ENCODE data around the gene RGS5. TPM values are rescaled to one million over a fixed set of nuclear protein-coding genes. Genes with fewer than 3 reads are reported as not detected.

Gene RGS5
- polyA plus RNA-seq, 1 donor from 2014 or later: 4.4 TPM

DNA sequence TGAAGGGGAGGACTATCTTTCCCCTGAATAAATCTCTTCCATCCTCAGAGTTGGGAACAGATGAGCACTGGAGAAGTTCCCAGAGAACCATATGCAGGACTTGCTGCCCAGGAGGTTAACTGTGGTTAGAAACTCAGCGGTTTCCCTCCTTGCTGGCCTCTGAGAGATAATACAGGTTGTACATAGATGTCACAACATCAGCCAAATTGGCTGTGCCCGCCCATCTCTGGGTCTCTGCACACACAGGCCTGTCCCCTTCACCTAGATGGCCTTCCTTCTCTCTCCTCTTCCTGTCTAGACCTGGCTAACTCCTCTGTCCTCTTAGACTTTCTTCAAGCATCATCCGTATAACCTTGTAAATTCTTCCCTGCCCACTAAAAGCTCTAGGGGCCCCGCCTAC, 5.7 kb downstream of the RGS5 start:
- Mint-ChIP-seq H3K36me3 (no peaks in the 10 kb centered on the region), H3K9me3 (no peaks in the 10 kb centered on the region), H3K27ac (no peak overlapping the region), H3K27me3 (peaks cover 6% of the 10 kb centered on the region), H3K4me1 (no peaks in the 10 kb centered on the region), H3K4me3 (no peak overlapping the region)

DNA sequence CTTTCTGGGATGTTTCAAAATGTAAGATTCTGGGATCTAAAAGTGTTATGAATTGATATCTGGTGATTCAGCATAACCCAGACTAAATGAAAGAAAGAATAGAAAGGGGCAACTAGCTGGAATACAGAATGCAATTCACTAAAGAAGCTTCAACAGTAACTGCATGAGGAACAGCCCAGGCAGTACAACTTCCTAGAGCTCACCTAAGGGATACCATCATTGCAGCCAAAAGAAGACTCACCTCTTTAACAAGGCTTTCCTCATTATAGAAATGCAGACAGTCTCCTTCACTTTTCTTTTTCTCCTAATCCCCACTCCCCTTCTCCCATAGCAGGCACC, 6.3 kb downstream of the RGS5 start:
- Mint-ChIP-seq H3K9me3 (no peaks in the 10 kb centered on the region), H3K27me3 (peaks cover 6% of the 10 kb centered on the region), H3K4me1 (no peaks in the 10 kb centered on the region), H3K36me3 (no peaks in the 10 kb centered on the region), H3K4me3 (no peak overlapping the region), H3K27ac (no peak overlapping the region)

DNA sequence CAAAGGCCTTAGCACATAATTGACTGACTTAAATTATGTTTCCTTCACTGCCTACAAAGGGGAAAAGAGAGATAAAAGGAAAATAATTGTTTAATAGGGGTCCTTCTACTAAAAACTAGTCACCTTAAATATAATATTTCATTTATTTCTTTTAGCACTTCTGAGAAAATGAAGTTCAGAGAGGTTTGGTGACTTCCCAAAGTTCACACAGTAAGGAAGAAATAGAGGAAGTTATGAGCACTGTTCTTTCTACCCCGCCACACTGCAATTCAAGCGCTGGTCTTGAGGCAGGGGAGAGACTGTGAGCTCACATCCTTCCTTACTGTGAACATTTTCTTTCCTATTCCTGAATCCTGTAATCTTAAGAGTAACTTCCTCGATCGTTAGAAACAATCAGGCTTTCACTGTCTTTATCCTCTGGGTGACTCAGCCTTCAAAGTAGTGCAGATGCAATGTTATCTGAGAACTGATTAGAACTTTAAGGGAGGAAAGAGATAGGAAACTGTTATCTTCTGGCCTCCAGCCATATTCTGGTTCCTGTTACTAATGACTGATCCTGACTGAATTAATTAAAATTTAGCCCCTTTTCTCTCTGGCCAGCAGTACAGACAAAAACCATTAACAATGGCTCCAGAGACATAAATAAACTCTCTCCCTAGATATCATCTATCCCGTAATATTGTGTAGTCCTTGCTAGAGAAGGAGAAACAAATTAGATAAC, 6.8 kb downstream of the RGS5 start:
- Mint-ChIP-seq H3K9me3 (no peaks in the 10 kb centered on the region), H3K4me1 (no peaks in the 10 kb centered on the region), H3K4me3 (no peak overlapping the region), H3K27me3 (peaks cover 6% of the 10 kb centered on the region), H3K27ac (no peak overlapping the region), H3K36me3 (no peaks in the 10 kb centered on the region)

DNA sequence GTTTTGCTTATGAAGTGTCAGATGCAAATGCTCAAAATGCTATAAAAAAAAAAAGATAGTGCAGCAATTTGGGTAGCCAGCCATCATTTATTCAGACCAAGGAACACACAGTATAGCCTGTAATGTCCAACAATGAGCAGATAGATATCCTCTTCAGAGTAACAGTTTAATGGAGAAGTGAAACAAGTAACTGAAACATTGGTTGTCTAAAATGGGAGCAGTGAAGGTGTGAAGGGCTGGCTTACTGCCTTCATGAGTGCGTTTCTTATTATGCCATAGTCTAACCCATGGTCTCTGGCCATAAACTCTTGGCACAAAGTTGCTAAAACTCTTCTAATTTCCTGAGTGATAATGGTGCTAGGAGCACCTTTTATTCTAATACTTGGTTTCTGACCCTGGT, 11.4 kb downstream of the RGS5 start:
- H3K4me3 Mint-ChIP-seq: no peak overlapping the region

DNA sequence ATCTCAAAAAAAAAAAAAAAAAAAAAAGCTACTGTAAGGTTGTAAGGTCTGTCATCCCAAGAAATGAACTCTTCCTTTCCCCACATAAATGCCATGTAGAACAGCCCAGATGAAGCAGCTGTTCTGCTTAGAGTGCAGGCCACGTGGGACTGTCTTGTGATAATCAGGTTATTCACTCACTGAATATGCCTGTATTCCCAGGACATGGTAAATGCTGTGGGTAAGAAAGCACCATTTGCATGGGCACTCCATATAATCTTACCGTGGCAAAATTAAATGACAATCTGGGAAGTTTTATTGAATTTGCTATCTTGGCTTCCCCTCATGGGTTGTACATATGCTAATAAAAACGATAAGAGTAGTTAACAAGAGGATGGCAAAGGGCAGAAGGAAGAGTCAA, 13.8 kb downstream of the RGS5 start:
- Mint-ChIP-seq H3K27me3 (no peaks in the 10 kb centered on the region), H3K36me3 (no peaks in the 10 kb centered on the region), H3K27ac (no peak overlapping the region), H3K4me1 (no peaks in the 10 kb centered on the region), H3K9me3 (no peaks in the 10 kb centered on the region), H3K4me3 (no peak overlapping the region)

More for the DNA sequence above, 11.4 kb downstream of the RGS5 start:
- H3K27ac Mint-ChIP-seq: no peak overlapping the region
- H3K9me3 Mint-ChIP-seq: no peaks in the 10 kb centered on the region
- no peaks in the 10 kb centered on the region for H3K27me3 Mint-ChIP-seq
- H3K36me3 Mint-ChIP-seq: no peaks in the 10 kb centered on the region
- H3K4me1 Mint-ChIP-seq: no peaks in the 10 kb centered on the region

DNA sequence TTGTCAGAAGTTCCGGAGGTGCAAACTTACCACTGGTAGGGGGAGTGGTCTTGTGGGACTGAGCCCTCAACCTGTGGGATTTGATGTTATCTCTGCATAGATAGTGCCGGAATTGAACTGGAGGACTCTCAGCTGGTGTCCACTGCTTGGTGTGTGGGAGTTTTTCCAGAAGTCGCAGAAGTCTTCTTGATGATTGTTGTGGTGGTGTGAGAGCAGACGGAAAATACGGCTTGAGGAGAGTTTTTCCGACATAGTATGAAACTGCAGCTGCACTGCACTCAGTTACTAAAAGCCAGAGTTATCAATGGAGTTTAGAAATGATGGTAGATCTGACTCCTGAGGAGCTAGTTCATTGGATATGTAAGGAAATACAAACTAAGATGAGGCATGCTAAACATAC, 14.9 kb downstream of the RGS5 start:
- H3K27me3 Mint-ChIP-seq: no peaks in the 10 kb centered on the region
- H3K36me3 Mint-ChIP-seq: no peaks in the 10 kb centered on the region
- no peaks in the 10 kb centered on the region for H3K4me1 Mint-ChIP-seq
- H3K27ac Mint-ChIP-seq: no peak overlapping the region
- no peaks in the 10 kb centered on the region for H3K9me3 Mint-ChIP-seq
- no peak overlapping the region for H3K4me3 Mint-ChIP-seq

DNA sequence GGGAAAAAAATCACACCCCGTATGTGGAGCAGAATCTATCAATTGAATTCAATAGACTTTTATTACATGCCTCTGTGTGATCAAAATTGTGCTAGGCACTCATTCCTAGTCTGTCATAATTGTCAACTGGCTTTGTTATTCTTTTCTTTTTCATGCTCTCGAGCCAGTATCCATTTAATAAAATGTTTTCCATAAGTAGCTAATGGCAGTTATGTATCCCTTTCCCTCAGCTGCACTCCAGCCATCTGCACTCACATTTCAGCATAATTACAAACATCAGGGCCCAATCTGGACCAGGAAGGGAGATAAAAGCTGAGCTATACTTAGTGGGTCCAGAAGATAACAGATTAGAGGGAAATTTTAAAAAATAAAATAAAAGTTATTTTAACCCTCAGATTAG, 15.9 kb downstream of the RGS5 start:
- H3K9me3 Mint-ChIP-seq: no peaks in the 10 kb centered on the region
- no peak overlapping the region for H3K4me3 Mint-ChIP-seq
- H3K36me3 Mint-ChIP-seq: no peaks in the 10 kb centered on the region
- H3K4me1 Mint-ChIP-seq: no peaks in the 10 kb centered on the region
- H3K27ac Mint-ChIP-seq: no peak overlapping the region
- no peaks in the 10 kb centered on the region for H3K27me3 Mint-ChIP-seq

DNA sequence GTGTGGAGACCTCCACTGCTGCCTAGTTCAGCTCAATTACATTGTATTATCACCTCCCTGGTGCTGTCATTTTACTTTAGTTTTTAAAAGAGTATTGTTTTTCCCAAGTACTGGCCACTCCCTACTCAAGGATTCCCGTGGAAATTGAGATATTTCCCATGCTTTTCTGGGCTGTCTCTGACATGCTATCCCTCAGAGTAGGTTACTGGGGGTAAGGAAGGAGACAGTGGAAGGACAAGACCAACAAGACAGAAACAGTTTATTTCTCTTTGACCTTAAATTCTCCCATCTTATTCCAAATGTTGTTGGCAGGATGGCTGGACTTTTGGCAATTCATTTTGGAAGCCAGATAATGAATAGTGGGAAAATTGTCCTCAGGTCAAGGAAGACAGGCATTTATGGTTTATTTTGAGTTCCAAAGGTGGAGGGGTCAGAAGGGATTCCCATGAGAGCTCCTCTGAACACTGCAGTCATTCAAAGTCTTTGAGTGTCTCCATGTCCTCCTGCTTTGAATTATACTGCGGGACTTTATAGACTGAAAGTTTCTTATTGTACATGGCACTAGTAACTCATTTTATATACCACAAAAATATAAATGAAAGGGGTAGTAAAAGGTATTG, 20.3 kb downstream of the RGS5 start:
- H3K27me3 Mint-ChIP-seq: peaks cover 2% of the 10 kb centered on the region
- no peak overlapping the region for H3K4me3 Mint-ChIP-seq
- no peaks in the 10 kb centered on the region for H3K9me3 Mint-ChIP-seq
- no peaks in the 10 kb centered on the region for H3K36me3 Mint-ChIP-seq
- no peak overlapping the region for H3K27ac Mint-ChIP-seq
- H3K4me1 Mint-ChIP-seq: no peaks in the 10 kb centered on the region

DNA sequence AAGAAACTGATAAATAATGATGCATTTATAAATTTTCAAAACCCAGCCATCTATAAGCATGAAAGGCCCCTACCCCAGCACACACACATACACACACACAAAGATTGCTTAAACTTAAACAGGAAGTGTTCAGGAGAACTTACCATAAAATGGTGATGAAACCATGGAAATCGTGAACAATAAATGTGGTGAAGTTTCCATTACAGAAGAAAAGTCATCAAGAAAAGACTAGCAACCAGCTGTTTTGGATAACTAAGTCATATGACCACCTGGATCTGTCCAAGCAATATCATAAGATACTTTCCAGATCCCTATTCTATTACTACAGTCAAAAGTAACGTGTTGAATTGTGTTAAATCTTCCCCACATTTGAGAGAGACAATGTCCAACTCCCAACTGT, 24.1 kb downstream of the RGS5 start:
- H3K9me3 Mint-ChIP-seq: no peaks in the 10 kb centered on the region
- no peak overlapping the region for H3K4me3 Mint-ChIP-seq
- no peaks in the 10 kb centered on the region for H3K4me1 Mint-ChIP-seq
- peaks cover 4% of the 10 kb centered on the region for H3K27me3 Mint-ChIP-seq
- no peaks in the 10 kb centered on the region for H3K36me3 Mint-ChIP-seq
- H3K27ac Mint-ChIP-seq: no peak overlapping the region

DNA sequence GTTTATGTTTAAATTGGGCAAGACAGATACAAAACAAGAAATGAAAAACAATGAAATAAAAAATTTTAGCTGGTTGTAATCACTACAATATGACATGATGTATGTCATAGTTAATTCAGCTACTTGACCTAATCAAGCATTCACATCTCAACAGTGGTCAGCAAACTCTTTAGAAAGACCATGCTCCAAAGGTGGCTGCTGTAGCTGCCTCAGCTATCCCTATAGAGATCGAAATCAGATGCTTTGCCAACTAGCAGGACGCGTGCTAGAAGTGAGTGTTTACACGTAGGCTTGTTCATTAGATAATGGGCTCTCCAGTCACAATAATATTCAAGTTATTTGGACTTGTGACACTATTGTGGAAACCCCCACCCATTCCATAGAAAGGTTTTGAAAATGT, 25.9 kb downstream of the RGS5 start:
- H3K4me1 Mint-ChIP-seq: no peaks in the 10 kb centered on the region
- H3K36me3 Mint-ChIP-seq: no peaks in the 10 kb centered on the region
- H3K9me3 Mint-ChIP-seq: no peaks in the 10 kb centered on the region
- no peak overlapping the region for H3K27ac Mint-ChIP-seq
- H3K4me3 Mint-ChIP-seq: no peak overlapping the region
- H3K27me3 Mint-ChIP-seq: peaks cover 5% of the 10 kb centered on the region

DNA sequence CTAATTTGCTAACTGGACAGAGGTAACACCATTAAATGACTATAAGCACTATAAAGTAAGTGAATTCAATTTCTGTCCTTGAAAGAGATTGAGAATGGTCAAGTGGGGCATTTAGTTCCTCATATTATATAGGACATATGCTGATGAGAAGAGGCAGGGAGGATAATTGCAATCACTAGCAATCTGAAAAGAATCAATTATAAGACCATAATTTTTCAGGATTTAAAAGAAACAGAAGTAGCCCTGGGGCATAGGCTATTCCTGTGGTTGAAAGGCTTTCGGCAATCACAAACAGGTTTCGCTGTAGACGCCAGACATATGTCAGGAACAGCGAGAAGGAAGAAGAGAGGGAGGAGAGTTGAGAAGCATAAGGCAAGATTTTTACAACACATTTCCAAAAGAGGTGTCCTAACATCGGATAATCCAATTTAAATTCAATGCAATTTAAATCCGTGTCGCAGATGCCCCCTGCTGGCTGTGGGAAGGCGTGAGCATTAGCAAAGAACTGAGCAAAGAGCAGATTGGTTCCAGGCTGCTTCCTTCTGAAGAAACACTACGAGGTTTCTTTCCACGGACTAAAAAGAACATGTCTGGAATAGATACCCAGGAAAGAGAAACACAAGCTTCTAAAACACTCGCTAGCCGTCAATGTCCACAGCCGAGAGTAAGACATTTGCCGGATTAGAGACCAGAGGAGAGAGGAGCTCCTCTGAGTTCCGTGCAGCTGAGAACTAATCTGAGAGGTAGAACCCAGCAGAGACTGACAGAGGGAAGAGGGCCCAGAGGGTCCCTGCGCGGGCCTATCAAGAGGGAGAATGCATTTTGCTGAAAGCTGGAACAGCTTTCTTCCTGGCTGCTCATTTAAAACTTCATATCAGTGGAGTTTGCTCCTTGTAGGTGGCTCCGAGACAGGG, 27.9 kb downstream of the RGS5 start:
- Mint-ChIP-seq H3K36me3 (no peaks in the 10 kb centered on the region), H3K4me3 (no peak overlapping the region), H3K9me3 (peaks cover 0 to 2% (median 0%) of the 10 kb centered on the region in 3 donors), H3K4me1 (peaks cover 0 to 2% (median 0%) of the 10 kb centered on the region in 3 donors), H3K27ac (no peak overlapping the region), H3K27me3 (peaks cover 3% of the 10 kb centered on the region)

DNA sequence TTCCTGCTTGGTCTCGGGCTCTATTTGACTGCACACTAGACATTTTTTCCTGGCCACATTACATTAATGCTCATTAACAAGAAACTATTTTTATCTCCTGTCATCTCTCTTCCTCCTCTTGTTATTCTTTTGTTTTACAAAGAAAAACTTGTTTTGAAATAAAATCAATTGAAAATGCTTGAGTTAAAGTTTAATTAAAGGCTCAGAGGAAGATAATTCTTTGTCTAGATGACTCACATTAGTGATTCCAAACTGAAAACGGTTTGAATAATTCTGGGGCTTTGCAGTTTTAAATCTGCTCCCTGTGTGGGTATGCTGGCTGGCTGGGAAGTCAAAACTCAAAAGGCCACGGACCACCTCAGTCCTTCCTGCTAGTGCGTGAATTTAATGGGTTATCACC, 29.6 kb downstream of the RGS5 start:
- Mint-ChIP-seq H3K27me3 (peaks cover 3% of the 10 kb centered on the region), H3K36me3 (no peaks in the 10 kb centered on the region), H3K9me3 (peaks cover 0 to 2% (median 0%) of the 10 kb centered on the region in 3 donors), H3K4me3 (no peak overlapping the region), H3K27ac (no peak overlapping the region), H3K4me1 (peaks cover 0 to 2% (median 0%) of the 10 kb centered on the region in 3 donors)

DNA sequence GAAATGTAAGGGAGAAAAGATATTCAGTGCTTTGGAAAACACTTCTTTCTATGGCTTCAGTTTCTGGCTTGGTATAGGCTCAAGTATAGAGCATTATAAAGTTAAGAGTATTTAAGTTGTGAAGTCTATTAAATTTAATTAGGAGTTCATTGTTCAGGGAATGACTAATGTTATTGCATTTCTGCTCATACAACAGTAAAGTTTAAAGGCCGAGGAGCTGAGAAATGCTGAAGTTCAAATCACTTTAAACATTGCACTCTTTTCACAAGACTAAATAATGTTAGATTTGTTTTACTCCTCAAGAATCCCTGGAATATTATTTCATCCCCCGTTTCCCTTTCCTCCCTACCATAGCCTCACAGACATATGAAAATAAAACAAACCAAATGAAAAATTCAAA, 30.1 kb downstream of the RGS5 start:
- H3K36me3 Mint-ChIP-seq: no peaks in the 10 kb centered on the region
- H3K4me1 Mint-ChIP-seq: peaks cover 0 to 2% (median 0%) of the 10 kb centered on the region in 3 donors
- H3K9me3 Mint-ChIP-seq: peaks cover 0 to 2% (median 0%) of the 10 kb centered on the region in 3 donors
- no peak overlapping the region for H3K27ac Mint-ChIP-seq
- no peak overlapping the region for H3K4me3 Mint-ChIP-seq
- peaks cover 3% of the 10 kb centered on the region for H3K27me3 Mint-ChIP-seq

DNA sequence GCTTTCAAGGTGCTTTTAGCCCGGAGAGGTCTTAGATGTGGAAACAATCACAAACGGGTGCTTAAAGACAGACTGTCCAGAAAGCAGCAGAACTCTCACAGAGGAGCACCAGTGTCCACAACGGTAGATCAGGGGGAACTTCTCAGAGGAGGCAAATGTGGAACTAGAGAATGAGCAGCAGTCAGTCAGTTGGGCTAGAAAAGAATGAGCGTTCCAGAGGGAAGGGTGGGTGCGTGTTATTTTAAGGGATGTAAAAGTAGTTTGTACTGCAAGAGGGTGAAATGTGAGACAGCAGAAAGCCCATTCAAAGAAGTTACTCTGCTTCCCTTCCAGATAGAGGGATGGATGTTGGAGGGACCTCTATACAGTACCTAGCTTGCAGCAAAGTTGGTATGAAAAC, 30.9 kb downstream of the RGS5 start:
- Mint-ChIP-seq H3K9me3 (peaks cover 0 to 2% (median 0%) of the 10 kb centered on the region in 3 donors), H3K4me1 (peaks cover 0 to 2% (median 0%) of the 10 kb centered on the region in 3 donors), H3K27ac (peak overlapping the region in 1 of 3 donors; percentile 64), H3K4me3 (no peak overlapping the region), H3K27me3 (peaks cover 3% of the 10 kb centered on the region), H3K36me3 (no peaks in the 10 kb centered on the region)

DNA sequence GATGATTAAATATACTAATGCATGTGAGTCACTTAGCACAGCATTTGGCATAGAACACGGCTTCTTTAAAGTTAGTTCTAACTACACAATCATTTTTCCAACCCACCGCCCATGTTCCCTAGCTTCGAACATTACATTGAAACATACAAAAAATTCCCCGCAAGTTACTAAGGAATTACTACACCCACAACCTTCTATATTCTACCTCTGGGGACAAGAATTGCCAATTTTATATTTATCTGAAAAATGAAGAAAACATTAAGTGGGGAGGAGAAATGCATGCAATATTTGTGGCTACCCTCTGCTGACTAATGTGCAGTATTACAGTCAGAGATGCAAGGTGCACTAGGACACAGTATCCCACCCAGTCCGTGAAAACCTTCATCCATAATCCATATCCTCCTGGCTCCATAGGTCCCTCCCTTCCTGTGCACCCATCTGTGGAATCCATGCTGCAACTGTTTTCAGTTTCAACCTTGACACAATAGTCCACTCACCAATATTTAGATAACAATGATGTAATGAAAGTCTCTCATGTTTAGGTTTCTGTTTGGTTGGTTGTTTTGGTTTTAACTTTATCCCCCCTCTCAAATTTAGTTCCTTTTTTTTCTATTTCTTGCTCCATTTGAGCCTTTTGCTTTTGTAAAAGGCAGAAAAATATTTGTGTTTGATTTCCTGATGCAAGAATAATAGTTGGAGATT, 31.6 kb downstream of the RGS5 start:
- peaks cover 0 to 2% (median 0%) of the 10 kb centered on the region in 3 donors for H3K4me1 Mint-ChIP-seq
- peaks cover 0 to 2% (median 0%) of the 10 kb centered on the region in 3 donors for H3K9me3 Mint-ChIP-seq
- H3K27ac Mint-ChIP-seq: no peak overlapping the region
- H3K36me3 Mint-ChIP-seq: no peaks in the 10 kb centered on the region
- peaks cover 3% of the 10 kb centered on the region for H3K27me3 Mint-ChIP-seq
- no peak overlapping the region for H3K4me3 Mint-ChIP-seq
